Esophagus squamous epithelium (tissue), 4 donors: Measurements from ENCODE around the gene CENPK.

Experiments
- CTCF ChIP-seq, 6 experiments: fragments of 450-650 bp in 4 of 6; fragments of 200-600 bp in 2 of 6; sonication (generic) in 2 of 6; IDR thresholded peaks; one replicate each; pipeline ENCODE4 v1.5.1; 2016 to 2019; ENCODE audit warnings: antibody characterized with exemption in 6 of 6, mild to moderate bottlenecking in 4 of 6, moderate library complexity in 4 of 6
- POLR2A ChIP-seq, 4 donors: fragments of 450-650 bp; IDR thresholded peaks; one replicate each; pipeline ENCODE4 v1.6.1; 2017; ENCODE audit warnings: antibody characterized with exemption in 4 of 4, mild to moderate bottlenecking in 4 of 4, moderate library complexity in 3 of 4

GRCh38 chr5:65482736-65483545, 80.0 kb downstream of the CENPK start:
- no peak for TF ChIP-seq POLR2A (IDR thresholded peaks at IDR 0.05)
- no peak for TF ChIP-seq CTCF (IDR thresholded peaks at IDR 0.05)
